ENCODE data around the gene GRIK1.

Gene GRIK1

GRCh38 chr21:29675451-29675850 is 264.3 kb downstream of the GRIK1 start:
- H3F3A ChIP-seq (ENCODE audit: low read depth) = no peaks in the 10 kb centered on the region
- no peaks in the 10 kb centered on the region for H3K79me2 ChIP-seq (ENCODE audit: insufficient read depth, low read length)
- H3K36me3 ChIP-seq (ENCODE audit: insufficient read depth, low read length) = no peaks in the 10 kb centered on the region
- H3K27me3 ChIP-seq (ENCODE audit: insufficient read depth, low read length, poor library complexity, severe bottlenecking) = no peaks in the 10 kb centered on the region
- H3K4me2 ChIP-seq (ENCODE audit: low read depth, low read length, poor library complexity, severe bottlenecking) = no peak overlapping the region
- H3K9me3 ChIP-seq (ENCODE audit: insufficient read depth, low read depth, low read length) = no peaks in the 10 kb centered on the region
- H3K4me1 ChIP-seq (ENCODE audit: insufficient read depth, low read length, poor library complexity, severe bottlenecking) = no peaks in the 10 kb centered on the region
- no peak for TF ChIP-seq EZH2phosphoT487 (IDR thresholded peaks at IDR 0.05; ENCODE audit: borderline replicate concordance)
- TF ChIP-seq, protein P1, sequence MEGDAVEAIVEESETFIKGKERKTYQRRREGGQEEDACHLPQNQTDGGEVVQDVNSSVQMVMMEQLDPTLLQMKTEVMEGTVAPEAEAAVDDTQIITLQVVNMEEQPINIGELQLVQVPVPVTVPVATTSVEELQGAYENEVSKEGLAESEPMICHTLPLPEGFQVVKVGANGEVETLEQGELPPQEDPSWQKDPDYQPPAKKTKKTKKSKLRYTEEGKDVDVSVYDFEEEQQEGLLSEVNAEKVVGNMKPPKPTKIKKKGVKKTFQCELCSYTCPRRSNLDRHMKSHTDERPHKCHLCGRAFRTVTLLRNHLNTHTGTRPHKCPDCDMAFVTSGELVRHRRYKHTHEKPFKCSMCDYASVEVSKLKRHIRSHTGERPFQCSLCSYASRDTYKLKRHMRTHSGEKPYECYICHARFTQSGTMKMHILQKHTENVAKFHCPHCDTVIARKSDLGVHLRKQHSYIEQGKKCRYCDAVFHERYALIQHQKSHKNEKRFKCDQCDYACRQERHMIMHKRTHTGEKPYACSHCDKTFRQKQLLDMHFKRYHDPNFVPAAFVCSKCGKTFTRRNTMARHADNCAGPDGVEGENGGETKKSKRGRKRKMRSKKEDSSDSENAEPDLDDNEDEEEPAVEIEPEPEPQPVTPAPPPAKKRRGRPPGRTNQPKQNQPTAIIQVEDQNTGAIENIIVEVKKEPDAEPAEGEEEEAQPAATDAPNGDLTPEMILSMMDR (conservative IDR thresholded peaks at IDR 0.05; ENCODE audit: low read length) = no peak
- H3K9ac ChIP-seq (ENCODE audit: low read depth, low read length, poor library complexity, severe bottlenecking) = no peak overlapping the region
- no peaks in the 10 kb centered on the region for H3K9me2 ChIP-seq (replicated peaks; ENCODE audit: low read depth, low read length)
- H2AFZ ChIP-seq (ENCODE audit: low read length) = no peak overlapping the region
- no peaks in the 10 kb centered on the region for H4K20me1 ChIP-seq (ENCODE audit: insufficient read depth, low read length, poor library complexity, severe bottlenecking)
- H3K4me3 ChIP-seq (ENCODE audit: low read length, poor library complexity, severe bottlenecking) = no peak overlapping the region

GRCh38 chr21:29674343-29674742 is 265.5 kb downstream of the GRIK1 start:
- Histone ChIP-seq H4K20me1 (ENCODE audit: insufficient read depth, low read length, poor library complexity, severe bottlenecking) (no peaks in the 10 kb centered on the region), H3K9ac (ENCODE audit: low read depth, low read length, poor library complexity, severe bottlenecking) (no peak overlapping the region), H2AFZ (ENCODE audit: low read length) (no peak overlapping the region), H3F3A (ENCODE audit: low read depth) (no peaks in the 10 kb centered on the region), H3K36me3 (ENCODE audit: insufficient read depth, low read length) (no peaks in the 10 kb centered on the region), H3K27me3 (ENCODE audit: insufficient read depth, low read length, poor library complexity, severe bottlenecking) (no peaks in the 10 kb centered on the region), H3K79me2 (ENCODE audit: insufficient read depth, low read length) (no peaks in the 10 kb centered on the region), H3K4me1 (ENCODE audit: insufficient read depth, low read length, poor library complexity, severe bottlenecking) (no peaks in the 10 kb centered on the region), H3K4me3 (ENCODE audit: low read length, poor library complexity, severe bottlenecking) (no peak overlapping the region), H3K9me3 (ENCODE audit: insufficient read depth, low read depth, low read length) (no peaks in the 10 kb centered on the region), H3K4me2 (ENCODE audit: low read depth, low read length, poor library complexity, severe bottlenecking) (no peak overlapping the region), H3K9me2 (replicated peaks; ENCODE audit: low read depth, low read length) (no peaks in the 10 kb centered on the region)
- TF ChIP-seq EZH2phosphoT487 (IDR thresholded peaks at IDR 0.05; ENCODE audit: borderline replicate concordance) = no peak
- TF ChIP-seq, protein P1 (conservative IDR thresholded peaks at IDR 0.05; ENCODE audit: low read length) = no peak

GRCh38 chr21:29673096-29673610 is 266.6 kb downstream of the GRIK1 start:
- H3K79me2 ChIP-seq (ENCODE audit: insufficient read depth, low read length) = no peaks in the 10 kb centered on the region
- no peak overlapping the region for H2AFZ ChIP-seq (ENCODE audit: low read length)
- H3F3A ChIP-seq (ENCODE audit: low read depth) = no peaks in the 10 kb centered on the region
- no peaks in the 10 kb centered on the region for H3K36me3 ChIP-seq (ENCODE audit: insufficient read depth, low read length)
- no peak overlapping the region for H3K4me3 ChIP-seq (ENCODE audit: low read length, poor library complexity, severe bottlenecking)
- H3K9me2 ChIP-seq (replicated peaks; ENCODE audit: low read depth, low read length) = no peaks in the 10 kb centered on the region
- TF ChIP-seq, protein P1 (conservative IDR thresholded peaks at IDR 0.05; ENCODE audit: low read length) = no peak
- no peak for TF ChIP-seq EZH2phosphoT487 (IDR thresholded peaks at IDR 0.05; ENCODE audit: borderline replicate concordance)
- H3K9ac ChIP-seq (ENCODE audit: low read depth, low read length, poor library complexity, severe bottlenecking) = no peak overlapping the region
- H3K9me3 ChIP-seq (ENCODE audit: insufficient read depth, low read depth, low read length) = no peaks in the 10 kb centered on the region
- H3K4me2 ChIP-seq (ENCODE audit: low read depth, low read length, poor library complexity, severe bottlenecking) = no peak overlapping the region
- no peaks in the 10 kb centered on the region for H3K27me3 ChIP-seq (ENCODE audit: insufficient read depth, low read length, poor library complexity, severe bottlenecking)
- no peaks in the 10 kb centered on the region for H3K4me1 ChIP-seq (ENCODE audit: insufficient read depth, low read length, poor library complexity, severe bottlenecking)
- H4K20me1 ChIP-seq (ENCODE audit: insufficient read depth, low read length, poor library complexity, severe bottlenecking) = no peaks in the 10 kb centered on the region

Measured in Loucy (cell line).